H1 (cell line): Measurements from ENCODE around the gene C3orf22. TPM values are rescaled to one million over a fixed set of nuclear protein-coding genes. Genes with fewer than 3 reads are reported as not detected.

Experiments used
- CTCF ChIA-PET: fragments of 300-600 bp; sonication (Branson Sonifier 250); formaldehyde crosslinking; loops from one replicate; lab custom pipeline; 2021; ENCODE audit not compliant: partially characterized antibody; lab: Charles Lee
- POLR2A ChIA-PET: fragments of 300-600 bp; sonication (Branson Sonifier 250); formaldehyde crosslinking; loops from one replicate; lab custom pipeline; 2021; ENCODE audit warnings: inconsistent platforms; ENCODE audit not compliant: partially characterized antibody; lab: Charles Lee
- DNase-seq, 2 experiments: peaks; one replicate each; pipeline versions ENCODE4 v3.0.0 to v3.0.0-alpha.2; 2010 to 2022; ENCODE audit warnings: low spot score in 2 of 2, low read depth in 1 of 2, mixed read lengths in 1 of 2
- FAIRE-seq: peaks from 2 replicates; lab custom pipeline; 2011; peaks lifted over from hg19 to GRCh38; lab: Jason Lieb, UNC
- H2AFZ ChIP-seq: 2 replicates; pipeline ENCODE4 v1.8.1; 2012; ENCODE audit warnings: low read length, inconsistent platforms
- H2AK5ac ChIP-seq: 2 replicates; pipeline ENCODE4 v1.6.1; 2013; ENCODE audit warnings: low read depth, low read length
- H2BK120ac ChIP-seq: replicated peaks from 2 replicates; pipeline ENCODE3; 2013; ENCODE audit warnings: low read depth, low read length, inconsistent platforms
- H2BK12ac ChIP-seq: 2 replicates; pipeline ENCODE4 v1.6.1; 2013; ENCODE audit warnings: low read depth, low read length
- H2BK15ac ChIP-seq: 2 replicates; pipeline ENCODE4 v1.6.1; 2013; ENCODE audit warnings: low read length
- H2BK20ac ChIP-seq: 2 replicates; pipeline ENCODE4 v1.6.1; 2013; ENCODE audit warnings: low read length
- H2BK5ac ChIP-seq: 2 replicates; pipeline ENCODE4 v1.6.1; 2013; ENCODE audit warnings: low read depth, low read length
- H3K14ac ChIP-seq: 2 replicates; pipeline ENCODE4 v1.6.1; 2013; ENCODE audit warnings: inconsistent platforms; ENCODE audit not compliant: insufficient read length
- H3K18ac ChIP-seq: 2 replicates; pipeline ENCODE4 v1.6.1; 2013; ENCODE audit warnings: low read length; ENCODE audit errors: extremely low read depth
- H3K23ac ChIP-seq: 2 replicates; pipeline ENCODE4 v1.6.1; 2013; ENCODE audit warnings: inconsistent platforms; ENCODE audit not compliant: insufficient read length
- H3K23me2 ChIP-seq: 2 replicates; pipeline ENCODE4 v1.6.1; 2013; ENCODE audit warnings: low read depth, low read length
- H3K27ac ChIP-seq: 2 replicates; pipeline ENCODE4 v1.6.1; 2011; ENCODE audit warnings: low read depth, low read length, inconsistent platforms
- H3K27me3 ChIP-seq, 4 experiments: replicated peaks in 1 of 4; 1 replicate in 1 of 4; 2 replicates in 3 of 4; pipeline versions ENCODE4 v1.6.1 to v1.8.1; 2011 to 2013; ENCODE audit warnings: low read length in 3 of 4, mild to moderate bottlenecking in 3 of 4, inconsistent platforms in 2 of 4, mixed read lengths in 2 of 4, moderate library complexity in 1 of 4; ENCODE audit not compliant: control insufficient read depth in 3 of 4, insufficient read depth in 3 of 4; ENCODE audit errors: extremely low read depth in 1 of 4
- H3K36me3 ChIP-seq, 4 experiments: 2 replicates each; pipeline versions ENCODE4 v1.6.1 to v1.8.1; 2011 to 2013; ENCODE audit warnings: mild to moderate bottlenecking in 4 of 4, low read length in 3 of 4, moderate library complexity in 2 of 4, control low read depth in 1 of 4, inconsistent platforms in 1 of 4; ENCODE audit not compliant: insufficient read depth in 4 of 4, control insufficient read depth in 2 of 4
- H3K4ac ChIP-seq: replicated peaks from 2 replicates; pipeline ENCODE3; 2013; ENCODE audit warnings: low read length, low read depth, mixed read lengths, inconsistent platforms; ENCODE audit not compliant: insufficient read length
- H3K4me1 ChIP-seq, 4 experiments: replicated peaks in 1 of 4; 1 replicate in 1 of 4; 2 replicates in 3 of 4; pipeline versions ENCODE4 v1.6.1 to v1.8.1; 2011 to 2013; ENCODE audit warnings: low read length in 3 of 4, inconsistent platforms in 2 of 4, mixed read lengths in 1 of 4; ENCODE audit not compliant: insufficient read depth in 4 of 4, control insufficient read depth in 3 of 4
- H3K4me2 ChIP-seq, 2 experiments: 2 replicates each; pipeline versions ENCODE4 v1.6.1 to v1.8.1; 2011 to 2013; ENCODE audit warnings: low read depth in 2 of 2, low read length in 2 of 2, control low read depth in 1 of 2, inconsistent platforms in 1 of 2, mild to moderate bottlenecking in 1 of 2; ENCODE audit not compliant: insufficient read depth in 1 of 2
- H3K4me3 ChIP-seq, 4 experiments: fragments of 200-600, 300-600 bp in 1 of 4; sonication (generic), shearing (Covaris generic), sonication (Bioruptor Twin) in 1 of 4; 2 replicates each; pipeline versions ENCODE4 v1.5.1 to v1.8.1; 2011 to 2016; ENCODE audit warnings: low read length in 4 of 4, low read depth in 3 of 4, control low read depth in 2 of 4, inconsistent platforms in 2 of 4, mild to moderate bottlenecking in 2 of 4, mixed read lengths in 1 of 4, moderate library complexity in 1 of 4; ENCODE audit not compliant: insufficient read depth in 2 of 4; ENCODE audit errors: extremely low read depth in 1 of 4
- H3K56ac ChIP-seq: replicated peaks from 2 replicates; pipeline ENCODE3; 2013; ENCODE audit warnings: low read depth, mild to moderate bottlenecking, mixed read lengths, low read length, inconsistent platforms; ENCODE audit not compliant: insufficient read length
- H3K79me1 ChIP-seq: 2 replicates; pipeline ENCODE4 v1.6.1; 2013; ENCODE audit warnings: low read depth, low read length, control low read depth
- H3K79me2 ChIP-seq, 2 experiments: 2 replicates each; pipeline versions ENCODE4 v1.6.1 to v1.8.1; 2012 to 2013; ENCODE audit warnings: low read length in 2 of 2, mild to moderate bottlenecking in 2 of 2, inconsistent platforms in 1 of 2; ENCODE audit not compliant: insufficient read depth in 2 of 2, control insufficient read depth in 1 of 2
- H3K9ac ChIP-seq, 4 experiments: replicated peaks in 1 of 4; 1 replicate in 1 of 4; 2 replicates in 3 of 4; pipeline versions ENCODE4 v1.6.1 to v1.8.1; 2011 to 2013; ENCODE audit warnings: low read depth in 3 of 4, low read length in 3 of 4, control low read depth in 2 of 4, mild to moderate bottlenecking in 2 of 4, moderate library complexity in 2 of 4, inconsistent platforms in 1 of 4; ENCODE audit errors: extremely low read depth in 1 of 4
- H3K9me3 ChIP-seq, 2 experiments: 2 replicates each; pipeline versions ENCODE4 v1.6.1 to v1.8.1; 2012 to 2013; ENCODE audit warnings: mild to moderate bottlenecking in 2 of 2, moderate library complexity in 2 of 2, control low read depth in 1 of 2, inconsistent platforms in 1 of 2, low read depth in 1 of 2, low read length in 1 of 2, mixed read lengths in 1 of 2; ENCODE audit not compliant: insufficient read depth in 2 of 2
- H4K20me1 ChIP-seq, 2 experiments: replicated peaks in 1 of 2; 2 replicates each; pipeline versions ENCODE3 to v1.8.1; 2011 to 2013; ENCODE audit warnings: inconsistent platforms in 2 of 2, low read length in 2 of 2, mild to moderate bottlenecking in 1 of 2; ENCODE audit not compliant: insufficient read depth in 2 of 2, control insufficient read depth in 1 of 2
- H4K5ac ChIP-seq: 2 replicates; pipeline ENCODE4 v1.6.1; 2013; ENCODE audit warnings: low read length, low read depth, mixed read lengths, inconsistent platforms; ENCODE audit not compliant: insufficient read length
- H4K8ac ChIP-seq: 2 replicates; pipeline ENCODE4 v1.8.0; 2013; ENCODE audit warnings: mild to moderate bottlenecking, moderate library complexity, low read length, inconsistent platforms; ENCODE audit not compliant: insufficient read depth; ENCODE audit errors: extremely low read depth
- H4K91ac ChIP-seq: replicated peaks from 2 replicates; pipeline ENCODE3; 2013; ENCODE audit warnings: low read length, mixed read lengths, inconsistent platforms; ENCODE audit not compliant: insufficient read length
- ASH2L ChIP-seq: fragments of 200-600, 300-600 bp; sonication (generic); IDR thresholded peaks from one replicate; pipeline ENCODE4 v1.7.1; 2017; ENCODE audit warnings: low read length
- CREB1 ChIP-seq: IDR thresholded peaks from 2 replicates; pipeline ENCODE4 v1.6.1; 2012; ENCODE audit warnings: inconsistent platforms
- E2F6 ChIP-seq: IDR thresholded peaks from 2 replicates; pipeline ENCODE4 v1.6.1; 2012; ENCODE audit warnings: inconsistent platforms
- GABPA ChIP-seq: IDR thresholded peaks from 2 replicates; pipeline ENCODE4 v1.6.1; 2011; ENCODE audit warnings: mild to moderate bottlenecking, low read length, moderate library complexity, borderline replicate concordance; ENCODE audit not compliant: insufficient read depth
- JUN ChIP-seq: IDR thresholded peaks from 2 replicates; pipeline ENCODE4 v1.6.1; 2011; ENCODE audit warnings: low read depth, mild to moderate bottlenecking, improper control_type of control experiment, low read length
- KDM1A ChIP-seq: fragments of 200-600, 300-600 bp; sonication (generic); IDR thresholded peaks from 2 replicates; pipeline ENCODE4 v1.7.1; 2016; ENCODE audit warnings: mild to moderate bottlenecking, low read length, borderline replicate concordance
- PHF8 ChIP-seq: fragments of 200-600 bp; sonication (generic); conservative IDR thresholded peaks from 2 replicates; pipeline ENCODE4 v1.7.1; 2012; ENCODE audit warnings: low read depth, mild to moderate bottlenecking, inconsistent platforms, low read length, moderate library complexity
- POU5F1 ChIP-seq: IDR thresholded peaks from 2 replicates; pipeline ENCODE4 v1.6.1; 2011; ENCODE audit warnings: low read depth, mild to moderate bottlenecking, low read length, moderate library complexity
- RBBP5 ChIP-seq: IDR thresholded peaks from 2 replicates; pipeline ENCODE4 v1.7.1; 2012; ENCODE audit warnings: low read depth, mild to moderate bottlenecking, inconsistent platforms, low read length, moderate library complexity, borderline replicate concordance
- RXRA ChIP-seq: IDR thresholded peaks from 2 replicates; pipeline ENCODE4 v1.6.1; 2011; ENCODE audit warnings: low read depth, mild to moderate bottlenecking, low read length, moderate library complexity; ENCODE audit not compliant: insufficient read depth
- TCF12 ChIP-seq: IDR thresholded peaks from 2 replicates; pipeline ENCODE4 v1.6.1; 2011; ENCODE audit warnings: low read depth, mild to moderate bottlenecking, low read length
- WGBS, 2 experiments: shearing (Covaris generic) in 1 of 2; methylation state at CpG; one replicate each; pipeline versions ENCODE4 v1.1.6 to v1.1.7; 2013 to 2015; ENCODE audit warnings: low lambda C conversion rate in 2 of 2, mixed read lengths in 2 of 2, inconsistent platforms in 1 of 2, low coverage in 1 of 2, missing lambda C conversion rate in 1 of 2; ENCODE audit not compliant: insufficient replicate concordance in 2 of 2, insufficient coverage in 1 of 2, insufficient read length in 1 of 2; ENCODE audit errors: extremely low coverage in 1 of 2, missing lambda C conversion rate in 1 of 2; 5-methylcytosine and 5-hydroxymethylcytosine counted together
- polyA plus RNA-seq, 7 experiments: library from polyadenylated mRNA; depleted of rRNA in 3 of 7; stranded (reverse) in 5 of 7; unstranded in 2 of 7; fragments of >200 nt in 5 of 7; fragments of 200-250 nt in 2 of 7; gene quantifications; 1 replicate in 5 of 7; 2 replicates in 1 of 7; 4 replicates in 1 of 7; pipeline versions ENCODE4 v1.2.1 to v1.2.3, GENCODE V29; 2011 to 2013; ENCODE audit warnings: missing spikeins in 2 of 7, mixed read lengths in 2 of 7
- total RNA-seq: library from RNA; stranded (reverse); fragmentation: NEBNext Ultra II Directional; extraction: Animal tissue kit (Norgen Biotek cat#: 25700); gene quantifications from 2 replicates; pipeline ENCODE4 v1.2.1, GENCODE V29; 2021

The C3orf22 gene
- total and polyA plus RNA-seq, 2 of the 8 experiments (the other 6 are each of a cell fraction or from before 2014, with no cell fraction given): not detected

GRCh38 chr3:126519506-126520455 is 39.0 kb downstream of the C3orf22 start:
- Histone ChIP-seq H3K4me3 (no peak overlapping the region), H3K4ac (no peak overlapping the region), H3K23me2 (peaks cover 5% of the 10 kb centered on the region; the same call in 1 of the 2 replicates), H3K4me2 (no peak overlapping the region), H3K79me2 (no peaks in the 10 kb centered on the region), H3K36me3 (no peaks in the 10 kb centered on the region), H2BK12ac (no peak overlapping the region), H3K79me1 (no peaks in the 10 kb centered on the region), H2BK5ac (no peak overlapping the region), H3K14ac (no peak overlapping the region), H3K9ac (no peak overlapping the region; a peak in 1 of 7 replicates), H2BK120ac (no peak overlapping the region), H3K9me3 (no peaks in the 10 kb centered on the region), H4K20me1 (no peaks in the 10 kb centered on the region), H3K4me1 (peaks cover 0 to 11% (median 8%) of the 10 kb centered on the region in 4 experiments; a peak in 6 of 7 replicates), H4K5ac (no peak overlapping the region), H3K23ac (no peak overlapping the region), H3K27me3 (peaks cover 0 to 14% (median 10%) of the 10 kb centered on the region in 4 experiments; a peak in 5 of 7 replicates), H4K8ac (no peak overlapping the region), H3K18ac (no peak overlapping the region), H2BK20ac (no peak overlapping the region), H4K91ac (no peak overlapping the region), H3K56ac (no peak overlapping the region), H2AK5ac (no peak overlapping the region), H2BK15ac (no peak overlapping the region), H2AFZ (no peak overlapping the region), H3K27ac (no peak overlapping the region)
- no peak for TF ChIP-seq POU5F1
- TF ChIP-seq ASH2L: no peak
- TF ChIP-seq RBBP5: no peak
- TF ChIP-seq E2F6: no peak
- no peak for TF ChIP-seq TCF12
- no peak for TF ChIP-seq GABPA
- TF ChIP-seq RXRA: no peak
- TF ChIP-seq KDM1A: no peak
- TF ChIP-seq JUN: no peak
- no peak for TF ChIP-seq PHF8
- no peak for TF ChIP-seq CREB1
- DNase-seq: no peak
- ChIA-PET CTCF (interaction anchor here (0.6 to 4.1 kb wide), 6 partner anchors 12 to 481 kb away, joined by 3 to 35 read pairs (median 3); no protein-coding TSS in a partner anchor), POLR2A (no interaction called here)
- FAIRE-seq: no peak
- WGBS, 2 experiments: 82% methylated on average over 10 of the region's 10 CpGs; no CpG with 5 or more reads in 1 of the 2 experiments
